GM18517 (cell line): ENCODE data around the gene AGPAT3.

ENCODE experiments used
- ATAC-seq: cut with Tn5 transposase; IDR thresholded peaks from one replicate; pipeline ENCODE4 v1.9.1; 2021; ENCODE audit warnings: mild to moderate bottlenecking, moderate library complexity; ENCODE audit not compliant: unreplicated experiment

Gene AGPAT3

DNA sequence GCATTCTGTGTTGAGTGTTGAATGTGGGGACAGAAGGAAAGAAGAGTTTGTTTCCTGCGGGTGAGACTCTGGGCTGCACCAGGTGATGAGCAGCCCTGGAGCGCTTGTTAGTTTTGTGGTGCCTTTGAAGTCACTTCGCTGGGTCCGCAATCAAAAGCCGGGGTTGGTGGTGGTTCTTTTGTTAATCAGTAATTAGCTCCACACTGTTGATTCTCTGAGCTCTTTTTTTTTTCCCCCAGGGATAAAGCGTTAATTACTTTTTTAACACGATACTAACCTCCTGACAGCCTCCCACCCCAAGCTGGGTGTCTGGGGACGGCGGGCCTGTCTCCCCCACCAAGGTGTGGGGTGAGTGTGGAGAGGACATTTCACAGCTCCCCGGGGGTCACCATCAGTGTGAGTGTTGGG, 56.6 kb downstream of the AGPAT3 start:
- no peak for ATAC-seq

DNA sequence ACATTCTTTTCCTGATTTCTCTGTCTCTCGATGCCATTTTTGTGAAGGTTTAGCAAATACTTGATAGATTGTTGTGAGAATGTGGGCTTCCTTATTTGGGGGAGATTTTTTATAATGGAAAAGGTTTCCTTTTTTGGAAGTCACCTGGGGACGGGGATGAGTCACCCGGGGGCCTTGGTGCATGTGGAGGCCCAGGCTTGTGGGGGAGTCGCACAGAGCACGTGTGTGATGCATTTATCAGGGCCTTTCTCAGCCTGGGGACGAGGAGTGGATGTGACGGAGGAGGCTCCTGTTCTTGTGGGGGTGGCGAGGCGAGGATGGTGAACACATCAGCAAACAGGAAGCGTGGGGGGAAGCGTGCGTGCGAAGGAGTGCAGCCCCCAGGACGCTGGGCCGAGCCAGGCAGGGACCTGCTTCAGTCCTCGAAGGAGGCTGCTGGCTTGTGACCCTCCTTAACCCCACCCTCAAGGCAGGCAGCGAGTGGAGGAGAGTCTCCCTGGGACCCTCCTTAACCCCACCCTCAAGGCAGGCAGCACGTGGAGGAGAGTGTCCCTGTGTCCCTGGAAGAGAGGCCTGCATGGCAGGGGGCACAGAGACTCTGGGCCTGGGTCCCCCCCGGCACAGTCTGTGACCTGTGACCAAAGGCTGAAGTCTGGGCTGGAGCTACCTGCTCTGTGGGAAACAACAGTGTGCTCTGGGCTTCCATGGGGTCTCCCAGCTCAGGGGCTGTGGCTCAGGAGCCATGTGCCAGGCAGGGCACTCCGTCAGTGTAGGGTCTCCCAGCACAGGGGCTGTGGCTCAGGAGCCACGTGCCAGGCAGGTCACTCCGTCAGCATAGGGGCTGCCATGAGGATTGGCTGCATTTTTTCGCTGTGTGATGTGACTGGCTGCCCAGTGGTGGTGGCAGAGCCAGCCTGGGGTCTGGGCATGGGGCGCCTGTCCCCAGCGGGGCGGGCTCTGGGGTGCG, 57.2 kb downstream of the AGPAT3 start:
- ATAC-seq: no peak

DNA sequence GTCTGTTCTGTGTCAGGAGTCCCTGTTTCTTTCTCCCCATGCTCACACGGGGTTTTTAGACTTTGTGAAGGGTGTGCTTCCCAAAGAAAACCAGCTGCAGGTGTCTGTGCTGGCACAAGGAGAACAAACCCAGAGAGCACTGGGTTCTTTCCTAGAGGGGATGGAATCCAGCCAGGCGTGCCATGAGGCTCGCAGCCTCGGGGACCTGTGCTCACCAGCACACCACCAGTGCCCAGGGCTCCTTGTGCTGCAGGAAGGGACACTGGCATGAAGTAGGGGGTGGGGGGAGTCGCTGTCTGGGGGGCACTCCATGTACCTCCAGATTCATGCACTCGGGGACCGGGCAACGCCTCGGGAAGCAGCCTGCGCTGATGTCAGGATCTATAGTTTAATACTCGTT, 57.9 kb downstream of the AGPAT3 start:
- no peak for ATAC-seq

DNA sequence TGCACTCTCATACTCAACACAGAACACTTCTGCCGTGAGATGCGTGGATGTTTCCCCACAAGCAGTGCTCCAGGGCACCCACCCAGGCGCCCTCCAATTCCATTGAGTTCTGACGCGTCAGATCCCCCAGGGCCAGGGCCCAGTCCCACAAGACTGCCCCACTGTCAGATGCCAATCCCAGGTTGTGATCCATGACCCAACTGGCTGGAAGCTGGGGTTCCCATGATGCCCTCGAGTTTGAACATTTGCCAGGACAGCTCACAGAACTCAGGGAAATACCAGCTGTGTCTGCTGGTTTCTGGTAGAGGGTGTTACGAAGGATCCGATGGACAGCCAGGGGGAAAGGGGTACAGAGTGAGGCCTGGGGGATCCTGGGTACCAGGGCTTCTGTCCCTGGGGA, 58.4 kb downstream of the AGPAT3 start:
- no peak for ATAC-seq

DNA sequence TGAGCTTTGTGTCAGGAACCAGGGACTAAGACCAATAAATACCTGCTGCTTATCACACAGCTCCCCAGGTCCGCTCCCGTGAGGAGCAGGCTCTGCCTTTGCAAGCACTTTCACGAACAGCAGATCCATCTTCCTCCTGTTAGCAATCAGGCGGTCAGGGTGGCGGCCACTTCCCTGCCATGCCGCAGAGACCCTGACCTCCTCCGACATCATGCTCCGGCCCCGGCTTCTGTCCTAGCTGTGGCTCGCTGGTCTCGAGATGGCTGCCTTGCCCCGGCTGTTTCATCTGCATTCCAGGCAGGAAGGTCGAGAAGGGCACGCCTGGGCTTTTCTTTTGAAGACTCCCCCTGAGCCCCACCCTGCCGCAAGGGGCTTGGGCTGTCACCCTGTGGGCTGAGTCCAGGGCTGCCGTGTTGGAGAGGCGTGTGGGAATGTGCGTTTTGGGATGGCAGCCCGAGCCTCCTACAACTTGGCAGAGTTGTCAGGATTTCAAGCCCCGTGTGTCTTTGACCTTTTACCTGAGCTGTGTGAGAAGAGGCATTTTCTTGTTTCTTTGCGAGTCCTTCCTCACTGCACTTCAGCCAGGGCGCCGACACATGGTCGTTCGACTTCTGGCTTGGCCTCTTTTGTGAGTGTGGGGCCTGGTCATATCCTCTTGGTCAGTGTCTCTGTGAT, 59.5 kb downstream of the AGPAT3 start:
- ATAC-seq: no peak

DNA sequence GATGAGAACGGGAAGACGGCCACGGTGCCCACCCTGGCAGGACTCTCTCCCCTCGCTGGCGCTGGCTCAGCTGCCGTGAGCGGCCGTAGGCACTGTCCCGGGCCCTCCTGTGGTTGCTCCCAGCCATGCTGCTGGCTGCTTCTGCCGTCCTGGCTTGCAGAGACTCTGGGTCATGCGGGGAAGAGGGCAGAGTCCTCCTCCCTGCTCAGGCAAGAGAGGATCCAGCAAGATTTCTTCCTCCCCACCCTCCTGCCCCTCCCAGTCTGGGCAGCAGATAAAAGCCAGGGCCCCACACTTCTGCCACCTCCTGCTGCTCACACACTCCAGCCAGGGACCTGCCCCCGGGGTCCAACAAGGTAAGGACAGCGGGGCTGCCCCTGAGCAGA, 60.1 kb downstream of the AGPAT3 start:
- ATAC-seq: no peak

DNA sequence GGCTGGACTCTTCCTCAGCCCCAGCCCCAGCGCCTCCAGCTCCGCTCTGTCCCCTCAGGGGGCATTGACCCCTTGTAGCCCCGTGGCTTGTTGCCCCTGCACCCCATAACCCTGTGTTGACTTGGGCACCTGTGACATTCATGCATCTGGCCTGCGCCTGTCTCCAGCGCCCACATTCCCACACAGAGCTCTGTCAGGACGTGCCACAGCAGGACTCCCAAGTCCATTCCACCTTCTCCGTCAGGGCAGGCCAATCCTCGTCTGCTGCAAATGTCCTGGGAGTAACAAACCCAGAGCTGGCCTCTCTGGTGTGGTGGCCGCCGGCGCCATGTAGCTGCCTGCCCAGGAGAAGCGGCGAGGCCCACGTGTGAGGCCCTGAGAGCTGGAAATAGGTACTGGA, 60.6 kb downstream of the AGPAT3 start:
- no peak for ATAC-seq

DNA sequence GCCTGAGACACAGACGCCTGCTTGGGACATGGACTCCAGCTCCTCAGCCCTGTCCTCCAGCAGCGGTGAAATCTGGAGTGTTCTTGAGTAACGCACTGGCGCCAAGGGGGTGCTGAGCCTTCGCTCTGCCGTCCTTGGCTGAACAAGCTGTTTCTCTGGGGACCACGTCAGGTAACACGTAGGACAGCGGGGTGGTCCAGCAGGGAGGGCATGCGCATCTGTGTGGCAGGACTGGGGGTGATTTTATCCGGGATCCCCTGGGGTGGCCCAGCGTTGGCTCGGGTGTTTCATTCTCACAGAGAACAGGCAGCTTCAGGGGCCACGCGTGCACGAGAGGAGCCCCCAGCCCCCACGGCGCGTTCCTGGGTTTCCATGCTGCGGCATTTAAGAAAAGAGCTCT, 61.2 kb downstream of the AGPAT3 start:
- no peak for ATAC-seq

DNA sequence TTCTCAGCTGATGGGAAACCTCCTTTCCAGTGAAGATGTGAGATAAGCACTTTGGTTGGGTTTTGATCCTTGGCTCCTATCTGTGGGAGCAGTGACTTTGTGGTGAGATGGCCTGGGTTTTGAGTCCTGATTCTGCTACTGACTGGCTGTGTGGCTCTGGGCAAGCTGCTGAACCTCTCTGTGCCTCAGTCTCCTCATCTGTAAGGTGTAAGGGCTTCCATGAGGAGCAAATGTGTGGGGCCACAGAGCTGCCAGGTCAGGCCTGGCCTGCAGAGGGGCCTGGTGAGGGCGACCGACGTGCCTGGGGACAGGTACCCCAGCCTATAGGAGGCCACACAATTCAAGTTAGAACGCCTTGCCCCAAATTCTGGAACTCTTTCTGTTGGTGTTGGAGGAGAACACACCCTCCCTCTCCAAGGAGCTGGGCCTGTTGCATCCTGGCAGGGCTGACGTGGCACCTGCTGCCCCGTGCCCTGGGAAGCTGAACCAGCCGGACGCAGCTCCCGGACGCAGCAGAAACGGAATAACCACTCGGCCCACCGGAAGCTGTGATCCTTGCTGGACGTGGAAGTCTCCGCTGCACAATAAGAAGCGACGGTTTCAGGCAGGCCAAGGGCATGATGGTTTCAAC, 62.7 kb downstream of the AGPAT3 start:
- ATAC-seq: no peak

DNA sequence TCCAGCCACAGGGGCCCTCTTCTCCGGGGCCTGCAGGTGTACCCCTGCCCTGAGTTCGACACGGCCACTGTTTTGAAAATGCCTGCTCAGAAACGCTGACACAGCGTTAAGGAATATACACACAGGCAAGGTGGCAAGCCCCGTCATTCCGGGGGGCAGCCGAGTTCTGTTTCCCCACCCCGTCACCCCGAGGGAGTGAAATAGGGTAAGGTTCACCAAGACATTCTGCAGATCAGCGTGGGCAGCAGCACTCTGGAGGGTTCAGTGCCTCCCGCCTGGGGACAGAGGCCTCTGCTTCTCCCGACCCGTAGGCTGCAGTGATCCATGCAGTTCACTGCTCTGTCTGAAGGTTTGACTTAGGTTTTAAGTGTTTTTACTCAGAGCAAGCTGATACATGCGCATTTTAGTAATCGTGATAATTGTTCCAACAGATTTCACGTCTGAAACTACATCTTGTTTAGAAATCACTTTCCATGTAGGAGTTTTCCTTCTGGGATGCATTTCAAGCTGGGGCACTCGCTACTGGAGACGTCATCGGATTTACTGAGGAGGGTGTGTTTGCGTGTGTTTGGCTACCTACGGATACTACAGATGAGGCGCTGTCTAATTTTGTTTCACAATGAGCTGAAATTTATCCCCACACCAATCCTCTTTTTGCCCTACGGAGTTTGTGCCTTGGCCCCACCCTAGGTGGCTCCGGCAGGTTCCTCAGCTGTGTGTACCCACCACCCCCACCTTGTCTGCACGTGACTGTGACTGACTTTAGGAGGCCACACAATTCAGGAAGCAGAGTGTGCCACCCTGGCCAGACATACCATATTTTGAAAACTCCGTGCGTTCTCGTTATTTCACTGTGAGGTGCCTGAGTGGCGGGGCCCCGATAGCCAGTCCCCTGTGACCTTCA, 63.5 kb downstream of the AGPAT3 start:
- no peak for ATAC-seq

DNA sequence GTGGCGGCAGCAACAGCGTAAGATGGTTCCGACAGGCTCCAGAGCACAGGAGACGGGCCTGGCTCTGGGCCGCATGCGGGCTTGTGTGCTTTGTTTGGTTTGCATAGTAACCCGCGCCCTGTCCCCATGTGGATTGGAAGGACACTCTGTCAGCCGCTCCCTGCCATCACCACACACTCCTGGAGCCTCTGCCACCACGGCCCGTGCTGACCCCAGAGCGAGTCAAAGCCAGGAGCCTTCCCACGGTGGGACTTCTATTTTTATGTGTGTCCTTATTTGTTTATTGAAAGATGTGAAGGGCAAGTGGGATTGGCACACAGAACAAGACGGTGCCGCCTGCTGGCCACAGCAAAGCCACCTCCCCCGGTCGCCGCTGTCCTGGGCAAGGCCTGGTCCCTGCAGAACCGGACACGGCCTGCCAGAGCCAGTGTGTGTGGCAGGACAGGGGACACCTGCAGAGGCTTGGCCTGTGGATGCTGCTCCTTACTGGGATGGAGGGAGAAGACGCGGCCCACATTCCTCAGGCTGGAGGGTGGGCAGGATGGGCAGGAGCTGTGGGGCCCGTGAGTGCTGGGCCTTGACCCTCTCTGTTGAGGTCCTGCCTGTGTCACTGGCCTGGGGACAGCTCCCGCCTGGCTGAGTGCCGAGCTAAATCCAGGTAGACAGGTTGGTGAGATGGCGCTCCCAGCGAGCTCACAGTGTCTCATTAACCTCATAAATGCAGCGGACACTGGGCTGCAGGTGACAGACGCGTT, 64.4 kb downstream of the AGPAT3 start:
- no peak for ATAC-seq

DNA sequence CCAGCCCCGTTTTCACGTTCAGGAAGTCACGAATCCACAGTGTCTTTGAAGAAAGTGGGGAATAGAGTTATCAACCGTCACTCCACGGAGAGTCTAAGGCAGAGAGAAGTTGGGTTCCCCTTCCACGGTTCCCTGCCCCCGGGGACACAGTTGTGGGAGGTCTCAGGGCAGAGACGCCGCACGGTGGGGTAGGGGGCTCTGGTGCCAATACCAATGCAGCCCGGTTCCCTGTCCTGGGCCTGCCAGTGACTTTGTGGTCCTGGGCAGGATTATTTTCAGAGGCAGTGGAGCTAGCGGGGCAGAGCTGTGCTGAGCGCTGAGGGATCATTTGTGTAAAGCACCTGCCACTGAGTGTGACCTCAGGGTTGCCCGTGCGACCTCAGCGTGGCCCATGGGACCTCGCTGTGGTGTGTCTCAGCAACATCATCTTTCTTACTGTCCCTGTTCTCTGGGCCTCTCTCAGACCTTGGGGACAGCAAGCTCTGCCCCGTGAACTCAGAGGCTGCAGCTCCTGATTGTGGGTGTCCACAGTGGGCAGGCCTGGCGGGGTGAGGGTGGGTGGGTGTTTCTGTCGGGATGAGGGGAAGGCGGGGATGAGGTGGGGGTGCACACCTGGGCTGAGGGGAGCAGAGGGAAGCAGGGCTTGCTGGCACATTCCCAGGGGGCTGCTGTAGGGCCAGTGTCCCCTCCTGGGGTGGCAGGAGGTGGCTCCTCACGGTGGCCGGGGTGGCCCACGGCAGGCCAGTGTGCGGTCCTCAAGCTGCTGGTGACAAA, 65.2 kb downstream of the AGPAT3 start:
- no peak for ATAC-seq

DNA sequence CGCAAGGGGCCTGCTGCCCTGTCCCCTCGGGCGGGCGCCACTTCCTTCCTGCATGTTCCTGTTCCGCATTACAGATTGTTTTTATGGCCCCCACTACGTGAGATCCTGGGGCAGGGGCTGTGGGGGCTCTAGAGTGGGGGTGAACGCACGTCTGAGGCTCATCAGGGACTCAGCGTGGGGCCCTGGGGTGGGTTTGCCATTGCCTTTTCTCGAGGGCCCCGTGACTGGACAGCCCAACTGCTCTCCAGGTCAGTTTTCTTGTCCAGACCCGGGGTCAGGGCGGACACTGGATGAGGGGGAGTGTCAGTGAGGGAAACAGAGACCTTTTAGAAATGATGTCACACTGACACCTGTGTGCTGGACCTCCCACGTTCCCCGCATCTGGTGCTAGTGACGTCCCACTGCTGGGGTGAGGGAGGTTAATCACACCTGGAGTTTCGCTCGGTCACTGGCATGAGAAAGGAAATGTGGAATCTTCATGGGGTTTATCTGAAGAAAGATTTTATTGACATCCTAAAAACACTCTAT, 65.9 kb downstream of the AGPAT3 start:
- no peak for ATAC-seq

DNA sequence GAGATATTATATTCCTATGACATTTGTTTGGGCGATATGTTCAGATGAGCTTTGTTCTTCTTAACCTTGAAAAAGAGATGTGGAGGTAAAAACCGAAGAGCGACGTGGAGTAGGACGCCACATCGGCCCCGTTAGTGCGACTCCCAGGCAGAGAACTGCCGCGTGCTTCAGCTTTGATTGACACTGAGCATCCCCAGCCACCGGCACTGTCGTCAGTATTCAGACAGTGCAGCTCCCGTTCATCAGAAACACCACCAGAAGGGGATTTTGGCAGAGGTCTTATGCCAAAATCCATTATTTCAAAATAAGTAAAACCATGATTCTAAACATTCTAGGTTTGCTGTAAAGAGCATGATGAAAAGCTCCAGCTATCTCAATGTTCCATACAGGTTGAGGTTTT, 66.5 kb downstream of the AGPAT3 start:
- no peak for ATAC-seq

DNA sequence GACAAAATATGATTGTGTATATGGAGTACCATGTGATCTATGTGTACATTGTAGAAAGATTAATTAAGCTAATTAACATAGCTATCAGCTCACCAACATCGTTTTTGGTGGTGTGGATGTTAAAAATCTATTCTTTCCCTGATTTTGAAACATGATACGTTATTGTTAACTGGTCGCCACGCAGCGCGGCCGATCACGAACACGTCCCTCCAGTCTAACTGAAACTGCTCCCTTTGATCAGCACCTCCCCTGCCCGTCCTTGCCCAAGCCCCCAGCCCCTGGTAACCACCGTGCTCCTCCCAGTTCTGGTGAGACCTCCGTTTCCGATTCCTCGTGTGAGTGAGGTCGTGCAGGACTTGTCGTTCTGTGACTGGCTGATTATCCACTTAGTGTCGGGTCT, 67.0 kb downstream of the AGPAT3 start:
- no peak for ATAC-seq

DNA sequence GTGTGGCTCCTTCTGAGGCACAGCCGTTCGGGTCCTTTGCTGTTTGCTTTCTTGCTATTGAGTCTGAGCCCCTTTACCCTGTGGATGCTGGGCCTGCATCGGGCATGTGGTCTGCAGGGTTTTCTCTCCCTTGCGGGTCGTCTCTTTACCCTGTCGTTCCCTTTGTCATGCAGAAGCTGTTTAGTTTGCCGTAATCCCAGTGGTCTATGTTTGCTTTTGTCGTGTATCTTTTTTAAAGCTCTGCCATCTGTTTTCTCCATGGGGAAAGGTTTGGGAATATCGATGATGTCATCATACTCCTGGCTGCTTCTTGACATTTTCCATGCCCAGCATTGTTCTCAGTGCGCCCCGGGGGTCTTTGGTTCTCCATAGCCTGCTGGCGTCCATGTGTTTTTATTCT, 68.2 kb downstream of the AGPAT3 start:
- ATAC-seq: no peak

DNA sequence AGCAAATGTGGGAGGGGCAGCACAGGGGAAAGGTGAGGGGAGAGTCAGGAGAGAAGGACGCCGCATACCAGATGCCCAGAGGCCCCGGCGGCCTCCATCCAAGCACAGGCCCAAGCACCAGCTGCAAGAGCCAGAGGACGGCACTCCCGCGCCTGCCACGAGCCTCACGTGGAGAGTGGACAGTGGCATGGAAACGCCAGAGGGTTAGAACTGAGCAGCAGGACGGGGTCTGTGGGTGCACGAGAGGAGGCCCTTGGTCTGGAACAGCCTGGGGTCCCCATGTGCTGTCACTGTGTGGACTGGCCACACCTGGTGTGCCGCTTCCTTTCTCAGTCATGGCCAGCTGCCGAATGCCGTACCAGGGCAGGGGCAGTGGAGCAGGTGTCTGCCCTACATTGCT, 68.7 kb downstream of the AGPAT3 start:
- ATAC-seq: no peak

DNA sequence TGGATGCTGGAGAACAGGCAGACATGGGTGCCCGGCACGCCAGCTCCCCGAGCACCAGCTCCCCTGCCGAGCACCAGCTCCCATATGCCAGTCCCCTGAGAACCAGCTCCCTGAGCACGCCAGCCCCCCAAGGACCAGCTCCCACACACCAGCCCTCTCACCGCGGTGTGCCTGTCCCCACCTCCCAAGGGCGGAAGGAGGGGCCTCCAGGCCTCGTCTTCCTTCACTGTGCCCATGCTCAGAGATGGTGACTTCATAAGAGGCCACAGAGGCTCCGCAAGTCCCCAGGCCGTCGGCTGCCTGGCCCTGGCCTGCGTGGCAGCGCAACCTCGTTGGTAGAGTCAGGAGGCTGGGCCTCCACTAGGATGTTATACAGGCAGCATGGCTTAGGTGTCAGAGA, 69.1 kb downstream of the AGPAT3 start:
- ATAC-seq: no peak
